ENCODE data around the gene GLDN. TPM values are rescaled to one million over a fixed set of nuclear protein-coding genes. Genes with fewer than 3 reads are reported as not detected.

The GLDN gene
- total RNA-seq, result 1 to 10 TPM; 1.5 to 9.1 TPM
- long read RNA-seq, partial matches to known transcripts, result 1 of 1 reads
- long read RNA-seq, other reads (novel, unspliced or antisense), result 0 of 1 reads

GRCh38 chr15:51341366-51342226 is at the start of gene GLDN:
TSS of gene GLDN (plus strand) at chr15:51341655. CDS start at chr15:51341685, 30 bp downstream.
- intact Hi-C loops (cut with DNase I), result no loop called here
- ATAC-seq (peak; percentile 83 to 88), DNase-seq (peak; percentile 39)

- DNase-seq (no peak), ATAC-seq (peak in 1 of 2 donors; percentile 30)
- intact Hi-C loops (cut with DNase I), result no loop called here
Observed at GRCh38 chr15:51298620-51299019, 42.8 kb upstream of the GLDN start.

GRCh38 chr15:51299187-51300015 is 42.1 kb upstream of the GLDN start:
- ATAC-seq, result no peak
- DNase-seq, result no peak
- intact Hi-C loops (cut with DNase I), result no loop called here

- ATAC-seq (no peak), DNase-seq (no peak)
- intact Hi-C loops (cut with DNase I), result no loop called here
Observed at GRCh38 chr15:51302480-51302879, 39.0 kb upstream of the GLDN start.

GRCh38 chr15:51303462-51303980 is 37.9 kb upstream of the GLDN start:
- ATAC-seq (no peak), DNase-seq (no peak)
- intact Hi-C loops (cut with DNase I), result no loop called here

- intact Hi-C loops (cut with DNase I), result no loop called here
- peak in 1 of 2 donors; percentile 76 for ATAC-seq
Observed at GRCh38 chr15:51307325-51307724, 34.1 kb upstream of the GLDN start.

GRCh38 chr15:51307811-51308210 is 33.6 kb upstream of the GLDN start:
- DNase-seq (no peak), ATAC-seq (peak in 1 of 2 donors; percentile 9)
- intact Hi-C loops (cut with DNase I), result no loop called here

More at GRCh38 chr15:51307325-51307724, 34.1 kb upstream of the GLDN start:
- DNase-seq, result no peak

- ATAC-seq (peak in 1 of 2 donors; percentile 40), DNase-seq (no peak)
- intact Hi-C loops (cut with DNase I), result no loop called here
Observed at GRCh38 chr15:51310064-51310463, 31.4 kb upstream of the GLDN start.

- intact Hi-C loops (cut with DNase I), result no loop called here
- ATAC-seq (no peak), DNase-seq (no peak)
Observed at GRCh38 chr15:51311510-51311909, 29.9 kb upstream of the GLDN start.

GRCh38 chr15:51312166-51313073 is 29.0 kb upstream of the GLDN start:
- intact Hi-C loops (cut with DNase I), result no loop called here
- DNase-seq (no peak), ATAC-seq (no peak)

- no peak for ATAC-seq
- no peak for DNase-seq
- intact Hi-C loops (cut with DNase I), result no loop called here
Observed at GRCh38 chr15:51313074-51313393, 28.4 kb upstream of the GLDN start.

- ATAC-seq, result no peak
- DNase-seq, result no peak
- intact Hi-C loops (cut with DNase I), result no loop called here
Observed at GRCh38 chr15:51313644-51314280, 27.7 kb upstream of the GLDN start.

- DNase-seq (no peak), ATAC-seq (peak in 1 of 2 donors; percentile 14)
- intact Hi-C loops (cut with DNase I), result no loop called here
Observed at GRCh38 chr15:51314391-51315337, 26.8 kb upstream of the GLDN start.

- no peak for ATAC-seq
- DNase-seq, result no peak
- intact Hi-C loops (cut with DNase I), result no loop called here
Observed at GRCh38 chr15:51315726-51316125, 25.7 kb upstream of the GLDN start.

GRCh38 chr15:51316636-51317035 is 24.8 kb upstream of the GLDN start:
- DNase-seq (no peak), ATAC-seq (no peak)
- intact Hi-C loops (cut with DNase I), result no loop called here

- intact Hi-C loops (cut with DNase I), result no loop called here
- peak; percentile 9 to 48 for ATAC-seq
- DNase-seq, result no peak
Observed at GRCh38 chr15:51318382-51319150, 22.9 kb upstream of the GLDN start.

- intact Hi-C loops (cut with DNase I), result no loop called here
- ATAC-seq (no peak), DNase-seq (no peak)
Observed at GRCh38 chr15:51319539-51319938, 21.9 kb upstream of the GLDN start.

Measured in left cardiac atrium (tissue), 4 donors.